ENCODE data around the gene MUC13.

Gene MUC13

GRCh38 chr3:124862006-124862405 is 72.5 kb downstream of the MUC13 start:
- DNase-seq, result no peak

DNA sequence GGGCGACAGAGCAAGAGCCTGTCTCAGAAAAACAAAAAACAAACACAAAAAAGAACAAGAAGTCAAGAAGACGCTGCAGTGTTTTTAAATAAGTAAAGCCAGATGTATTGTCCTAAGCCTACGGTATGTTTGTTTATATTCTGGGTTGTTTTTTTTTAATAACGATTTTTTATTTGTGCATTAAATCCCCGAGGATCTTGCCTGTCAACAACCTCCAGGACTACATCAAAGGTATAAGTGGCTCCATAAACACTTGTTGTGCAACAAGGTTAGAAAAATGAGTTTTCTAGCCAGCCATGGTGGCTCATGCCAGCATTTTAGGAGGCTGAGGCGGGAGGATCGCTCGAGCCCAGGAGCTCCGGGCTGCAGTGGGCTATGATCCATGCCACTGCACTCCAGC is 73.5 kb downstream of the MUC13 start:
- no peak for DNase-seq

GRCh38 chr3:124860599-124860998 is 74.0 kb downstream of the MUC13 start:
- no peak for DNase-seq

DNA sequence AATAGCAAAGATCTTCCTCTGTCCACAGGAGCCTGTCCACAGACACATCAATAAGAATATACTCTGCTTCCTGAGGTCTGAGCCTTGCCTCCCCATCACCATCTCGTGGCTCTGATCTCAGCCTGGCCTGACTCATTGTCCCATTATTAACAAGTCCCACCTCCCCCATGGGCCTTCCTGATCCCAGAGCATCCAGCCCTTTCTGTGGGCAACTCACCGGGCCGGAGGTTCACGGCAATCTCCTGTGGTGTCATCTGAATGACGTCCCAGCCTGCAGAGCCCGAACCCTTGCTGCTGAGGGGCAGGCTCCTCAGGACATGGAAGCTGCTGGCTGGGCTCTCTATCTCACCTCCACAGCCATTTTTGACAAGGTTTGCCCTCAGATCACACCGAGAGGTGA is 75.5 kb downstream of the MUC13 start:
- no peak for DNase-seq

DNA sequence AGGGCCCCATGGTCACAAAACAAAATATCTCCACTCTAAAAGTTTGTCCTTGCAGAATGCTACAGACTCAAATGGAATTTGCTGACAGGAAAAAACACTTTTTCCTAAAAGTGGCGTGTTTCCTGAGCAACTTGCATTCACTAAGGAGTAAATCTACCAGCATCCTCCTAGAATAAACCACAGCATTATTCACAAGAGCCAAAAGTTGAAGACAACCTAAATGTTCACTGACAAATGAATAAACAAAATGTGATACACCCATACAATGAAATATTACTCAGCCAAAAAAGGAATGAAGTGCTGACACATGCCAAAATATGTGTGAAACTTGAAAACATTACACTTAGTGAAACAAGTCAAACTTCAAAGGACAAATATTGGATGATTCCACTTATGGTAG is 76.3 kb downstream of the MUC13 start:
- no peak for DNase-seq

GRCh38 chr3:124856677-124857076 is 77.9 kb downstream of the MUC13 start:
- no peak for DNase-seq

Measured in left hindlimb (tissue), 1 donor.